ENCODE measurements around the gene NFKBIE. TPM values are rescaled to one million over a fixed set of nuclear protein-coding genes. Genes with fewer than 3 reads are reported as not detected.

The NFKBIE gene
- total and polyA plus RNA-seq, 2 donors (not counting 1 experiment from before 2014, with no cell fraction given): 46.5 to 90.0 TPM

GRCh38 chr6:44229376-44230033 is 35.8 kb downstream of the NFKBIE start:
- Mint-ChIP-seq H3K4me1 (peaks cover 2% of the 10 kb centered on the region), H3K27ac (no peak overlapping the region), H3K27me3 (no peaks in the 10 kb centered on the region), H3K4me3 (no peak overlapping the region), H3K9me3 (ENCODE audit: insufficient read depth) (no peaks in the 10 kb centered on the region)
- Histone ChIP-seq H3K9me3 (ENCODE audit: control extremely low read depth in 1 of 3, control insufficient read depth in 2 of 3, insufficient read depth in 1 of 3, low read length in 2 of 3) (no peaks in the 10 kb centered on the region), H3K27me3 (replicated peaks in 1 of 4; ENCODE audit: control extremely low read depth in 1 of 4, control insufficient read depth in 3 of 4, insufficient read depth in 4 of 4, low read length in 3 of 4) (no peaks in the 10 kb centered on the region), H3K4me2 (replicated peaks; ENCODE audit: low read depth, low read length, poor library complexity, severe bottlenecking) (no peak overlapping the region), H3K79me2 (ENCODE audit: control insufficient read depth, insufficient read depth, low read length) (peaks cover 5% of the 10 kb centered on the region), H3K4me3 (ENCODE audit: control extremely low read depth in 1 of 5, extremely low read depth in 1 of 5, insufficient read depth in 1 of 5, low read depth in 2 of 5, low read length in 4 of 5) (no peak overlapping the region), H3K9ac (ENCODE audit: low read length) (no peak overlapping the region), H3K4me1 (ENCODE audit: control insufficient read depth in 2 of 2, insufficient read depth in 2 of 2, low read length in 2 of 2) (peaks cover 1 to 3% of the 10 kb centered on the region in 2 donors), H4K20me1 (ENCODE audit: control insufficient read depth, insufficient read depth, low read length, poor library complexity, severe bottlenecking) (no peaks in the 10 kb centered on the region), H3K36me3 (replicated peaks in 1 of 2; ENCODE audit: control extremely low read depth in 1 of 2, control insufficient read depth in 1 of 2, extremely low read depth in 1 of 2, insufficient read depth in 2 of 2, low read length in 1 of 2) (no peaks in the 10 kb centered on the region), H2AFZ (ENCODE audit: insufficient read depth, low read depth, low read length, poor library complexity, severe bottlenecking) (no peak overlapping the region), H3K27ac (ENCODE audit: low read length in 2 of 2) (no peak overlapping the region)
- CTCF ChIA-PET: interaction anchor here (0.8 to 1.4 kb wide), 3 partner anchors 11 to 60 kb away, joined by 3 to 6 read pairs (median 3); no protein-coding TSS in a partner anchor
- TF ChIP-seq CTCF (IDR thresholded peaks at IDR 0.05): no peak
- no peak for TF ChIP-seq EZH2 (IDR thresholded peaks at IDR 0.05; ENCODE audit: borderline replicate concordance, insufficient read depth, low read depth, low read length, poor library complexity, severe bottlenecking)
- POLR2A ChIA-PET: no interaction called here
- DNase-seq: no peak
- intact Hi-C loops (cut with micrococcal nuclease): no loop called here
- no peak for ATAC-seq (ENCODE audit: low read depth)
- WGBS (ENCODE audit: insufficient coverage): 98% methylated on average over 11 of the region's 11 CpGs

GRCh38 chr6:44228836-44229235 is 36.5 kb downstream of the NFKBIE start:
- TF ChIP-seq CTCF (IDR thresholded peaks at IDR 0.05) (no peak), EZH2 (IDR thresholded peaks at IDR 0.05; ENCODE audit: borderline replicate concordance, insufficient read depth, low read depth, low read length, poor library complexity, severe bottlenecking) (no peak)
- no peaks in the 10 kb centered on the region for H4K20me1 ChIP-seq (ENCODE audit: control insufficient read depth, insufficient read depth, low read length, poor library complexity, severe bottlenecking)
- no peak overlapping the region for H3K4me2 ChIP-seq (replicated peaks; ENCODE audit: low read depth, low read length, poor library complexity, severe bottlenecking)
- ChIA-PET POLR2A (interaction anchor here (1.3 kb wide), 1 partner anchor 18 kb away, joined by 3 read pairs; the partner anchor contains the start of gene HSP90AB1), CTCF (no interaction called here)
- no peaks in the 10 kb centered on the region for H3K27me3 ChIP-seq (replicated peaks in 1 of 4; ENCODE audit: control extremely low read depth in 1 of 4, control insufficient read depth in 3 of 4, insufficient read depth in 4 of 4, low read length in 3 of 4)
- intact Hi-C loops (cut with micrococcal nuclease): no loop called here
- H3K4me3 ChIP-seq (ENCODE audit: control extremely low read depth in 1 of 5, extremely low read depth in 1 of 5, insufficient read depth in 1 of 5, low read depth in 2 of 5, low read length in 4 of 5): no peak overlapping the region
- DNase-seq: no peak
- ATAC-seq (ENCODE audit: low read depth): no peak
- no peak overlapping the region for H3K27ac ChIP-seq (ENCODE audit: low read length in 2 of 2)
- no peaks in the 10 kb centered on the region for H3K9me3 ChIP-seq (ENCODE audit: control extremely low read depth in 1 of 3, control insufficient read depth in 2 of 3, insufficient read depth in 1 of 3, low read length in 2 of 3)
- peaks cover 5% of the 10 kb centered on the region for H3K79me2 ChIP-seq (ENCODE audit: control insufficient read depth, insufficient read depth, low read length)
- 98% methylated on average over 4 of the region's 5 CpGs for WGBS (ENCODE audit: insufficient coverage)
- peaks cover 9% of the 10 kb centered on the region for H3K4me1 Mint-ChIP-seq
- no peaks in the 10 kb centered on the region for H3K9me3 Mint-ChIP-seq (ENCODE audit: insufficient read depth)
- no peak overlapping the region for H3K9ac ChIP-seq (ENCODE audit: low read length)
- no peak overlapping the region for H3K4me3 Mint-ChIP-seq
- H2AFZ ChIP-seq (ENCODE audit: insufficient read depth, low read depth, low read length, poor library complexity, severe bottlenecking): no peak overlapping the region
- no peak overlapping the region for H3K27ac Mint-ChIP-seq
- no peaks in the 10 kb centered on the region for H3K36me3 ChIP-seq (replicated peaks in 1 of 2; ENCODE audit: control extremely low read depth in 1 of 2, control insufficient read depth in 1 of 2, extremely low read depth in 1 of 2, insufficient read depth in 2 of 2, low read length in 1 of 2)
- H3K27me3 Mint-ChIP-seq: no peaks in the 10 kb centered on the region
- H3K4me1 ChIP-seq (ENCODE audit: control insufficient read depth in 2 of 2, insufficient read depth in 2 of 2, low read length in 2 of 2): peaks cover 7 to 10% of the 10 kb centered on the region in 2 donors
